HG03558 (cell line): Measurements from ENCODE around the gene HOXC11.

Experiments
- ATAC-seq: cut with Tn5 transposase; IDR thresholded peaks from one replicate; pipeline ENCODE4 v1.9.1; 2021; ENCODE audit warnings: moderate number of reproducible peaks; ENCODE audit not compliant: unreplicated experiment; ENCODE audit errors: extremely low read depth

The HOXC11 gene

DNA sequence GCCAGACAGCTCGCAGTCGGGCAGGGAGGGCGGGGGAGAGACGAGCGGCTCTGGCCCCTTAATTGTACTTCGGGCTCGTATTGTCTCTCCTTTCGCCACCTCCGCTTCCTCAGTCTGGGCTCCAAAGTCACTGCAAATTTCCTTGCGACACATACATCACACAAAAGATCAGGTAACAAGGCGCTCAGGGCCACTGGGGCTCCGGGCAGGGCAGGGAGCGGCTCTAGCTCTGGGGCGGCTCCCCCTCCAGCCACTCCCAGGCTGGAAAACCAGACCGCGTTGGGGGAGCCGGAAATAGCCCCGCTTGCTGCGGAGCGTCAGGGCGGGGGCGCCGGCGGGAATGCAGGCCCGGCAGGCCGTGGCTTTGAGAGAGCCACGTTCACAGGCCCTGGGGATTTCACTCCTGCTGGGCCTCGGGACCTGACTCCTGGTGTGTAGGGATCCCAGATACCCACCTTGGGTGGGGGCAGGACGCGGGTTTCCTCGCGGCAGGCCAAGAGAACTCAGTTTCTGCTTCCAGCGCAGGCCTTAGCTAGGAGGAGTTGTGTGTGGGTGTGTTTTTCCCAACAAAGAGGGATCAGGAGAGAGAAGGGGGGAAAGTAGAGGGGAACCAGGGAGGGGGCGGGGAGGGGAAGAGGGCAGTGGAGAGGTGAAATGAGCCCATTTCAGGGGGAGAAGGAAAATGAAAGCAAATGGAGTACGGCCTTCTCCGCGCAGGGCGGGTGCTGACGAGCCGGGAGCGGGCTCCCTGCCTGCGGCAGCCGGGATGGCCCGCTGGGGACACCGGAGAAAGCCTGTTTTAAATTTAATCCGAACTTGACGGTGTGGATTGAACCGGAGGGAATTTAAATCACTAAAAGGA is 22.7 kb downstream of the HOXC11 start:
- ATAC-seq: no peak

DNA sequence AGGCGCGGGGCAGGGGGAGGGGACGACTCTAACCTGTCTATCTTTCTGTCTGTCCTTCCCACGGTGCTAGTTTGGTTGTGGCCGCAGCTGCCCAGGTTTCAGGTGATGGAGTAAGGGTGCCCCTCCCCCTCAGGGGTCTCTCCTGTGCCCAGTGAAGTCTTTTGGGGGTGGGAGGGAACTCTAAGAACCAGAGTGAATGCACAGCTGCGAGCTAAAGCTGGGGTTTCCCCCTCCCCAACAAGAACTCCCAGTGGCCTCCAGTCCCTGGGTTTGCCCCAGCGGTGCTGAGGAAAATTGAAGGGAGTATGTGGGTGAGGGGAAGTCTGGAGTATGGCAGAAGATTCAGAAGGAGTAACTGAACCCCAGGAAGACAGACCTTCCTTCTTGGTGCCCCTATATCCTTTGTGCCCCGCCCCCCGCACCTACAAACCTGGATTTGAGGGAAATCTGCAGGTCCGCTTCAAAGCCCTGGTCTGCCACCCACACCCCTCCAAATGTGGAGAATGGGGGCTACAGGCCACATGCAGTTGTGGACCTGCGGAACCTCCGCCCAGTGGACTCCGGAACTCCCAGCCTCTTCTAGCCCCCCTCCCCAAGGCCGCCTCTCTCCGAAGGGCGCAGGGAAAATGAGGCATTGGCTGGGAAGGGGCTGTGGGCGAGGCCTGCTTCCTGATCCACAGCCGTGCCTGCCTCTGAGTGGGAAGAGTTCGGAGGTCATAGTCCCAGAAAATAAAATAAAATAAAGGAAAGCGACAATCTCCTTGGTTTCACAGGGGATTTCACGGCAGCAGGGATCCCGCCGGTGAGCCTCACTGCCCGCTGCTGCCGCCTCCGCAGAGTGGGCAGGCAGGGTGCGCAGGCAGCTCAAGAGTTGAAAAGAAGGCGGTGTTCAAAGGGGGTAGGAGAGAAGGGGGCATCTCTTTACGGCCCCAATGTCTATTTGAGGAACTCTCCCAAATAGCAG is 23.6 kb downstream of the HOXC11 start:
- ATAC-seq: no peak

DNA sequence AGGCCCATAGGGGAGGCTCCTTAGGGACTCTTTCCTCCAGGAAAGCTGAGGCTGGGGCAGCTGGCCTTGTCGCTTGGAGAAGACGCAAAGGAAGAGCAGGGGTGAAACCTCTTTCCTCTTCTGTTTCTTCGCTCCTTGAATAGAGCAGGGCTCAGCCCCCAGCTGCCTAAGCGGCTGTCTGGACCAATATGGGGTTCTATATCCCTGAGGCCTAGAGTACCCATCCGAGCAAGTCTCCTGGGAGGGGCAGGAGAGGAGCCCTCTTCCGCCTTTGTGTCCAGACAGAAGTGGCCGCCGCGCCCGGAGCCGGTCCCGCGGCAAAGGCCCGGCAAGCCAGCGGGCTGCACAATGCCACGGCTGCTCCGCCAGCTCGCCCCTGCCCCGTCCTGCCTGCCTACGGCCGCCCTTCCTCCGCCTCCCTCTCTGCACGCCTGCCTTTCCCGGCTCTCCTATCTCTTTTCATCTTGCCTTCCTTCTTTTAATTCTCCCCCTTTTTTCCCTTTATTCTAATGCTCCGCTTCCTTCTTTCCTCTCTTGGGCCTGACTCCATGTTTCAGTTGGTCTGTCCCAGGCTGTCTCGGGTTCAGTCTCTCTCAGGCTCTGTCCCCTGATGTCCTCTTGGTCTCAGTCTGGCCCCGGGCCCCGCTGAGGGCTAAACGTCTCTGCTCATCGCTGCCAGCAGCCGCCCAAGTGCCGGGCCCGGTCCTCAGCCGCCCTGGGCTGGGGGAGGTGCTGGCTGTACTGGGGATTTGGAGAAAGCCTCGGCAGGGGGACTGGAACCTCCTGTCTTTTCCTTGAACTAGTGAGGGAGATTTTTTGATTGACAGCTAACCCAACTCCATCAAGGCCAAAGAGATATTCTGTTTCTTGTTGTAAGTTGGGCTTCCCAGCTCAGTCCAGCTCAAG is 24.5 kb downstream of the HOXC11 start:
- no peak for ATAC-seq

DNA sequence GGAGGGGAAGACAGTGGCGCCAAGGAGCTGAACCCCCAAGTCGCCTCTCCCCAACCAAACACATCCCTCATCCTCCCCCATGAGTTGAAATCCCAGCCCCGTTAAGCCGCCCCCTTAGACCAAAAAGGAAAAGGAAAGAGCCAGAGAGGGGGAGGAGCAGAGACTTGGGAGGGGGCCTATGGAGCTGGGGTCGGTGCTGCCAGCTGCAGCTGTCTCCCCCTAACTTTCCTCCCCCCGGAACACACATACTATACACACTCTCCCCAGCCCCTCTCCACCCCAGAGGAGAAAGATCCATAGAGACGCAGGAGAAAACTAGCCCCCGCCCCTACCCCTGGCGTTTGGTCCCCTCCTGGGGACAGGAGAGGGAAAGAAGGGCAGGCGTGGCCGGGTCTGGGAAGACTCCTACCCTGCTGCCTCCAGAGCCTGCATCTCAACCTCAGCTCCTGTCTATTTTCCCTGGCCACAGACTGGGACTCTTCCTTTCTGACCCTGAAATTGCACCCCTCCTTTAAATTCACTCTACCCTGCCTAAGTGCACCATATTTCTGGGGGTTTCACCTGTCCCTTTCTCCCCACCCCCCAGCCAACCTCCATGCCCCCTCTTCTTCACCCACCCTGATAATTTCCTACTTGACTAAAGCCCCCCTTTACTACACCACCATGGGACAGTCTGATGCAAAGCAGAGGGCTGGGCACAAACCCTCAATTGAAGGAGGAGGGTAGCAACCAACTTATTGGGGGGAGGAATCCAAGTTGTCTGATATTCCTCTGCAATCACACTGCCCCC is 25.4 kb downstream of the HOXC11 start:
- ATAC-seq: no peak

DNA sequence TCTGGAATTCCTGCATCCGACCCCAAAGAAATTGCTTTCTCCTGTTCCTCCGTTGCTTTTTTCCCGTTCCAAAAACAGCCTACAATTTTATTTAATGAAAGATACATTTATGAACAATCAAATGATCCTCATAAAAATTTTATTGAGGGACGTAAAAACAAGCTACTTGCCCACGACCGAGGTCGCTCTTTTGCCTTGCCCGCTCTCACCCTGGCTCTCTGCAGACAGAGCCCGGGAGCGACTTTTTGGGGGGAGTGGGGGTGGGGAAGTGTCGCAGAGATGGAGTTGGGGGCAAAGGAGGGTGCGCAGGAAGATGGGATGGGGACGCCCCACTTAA is 25.9 kb downstream of the HOXC11 start:
- ATAC-seq: no peak

DNA sequence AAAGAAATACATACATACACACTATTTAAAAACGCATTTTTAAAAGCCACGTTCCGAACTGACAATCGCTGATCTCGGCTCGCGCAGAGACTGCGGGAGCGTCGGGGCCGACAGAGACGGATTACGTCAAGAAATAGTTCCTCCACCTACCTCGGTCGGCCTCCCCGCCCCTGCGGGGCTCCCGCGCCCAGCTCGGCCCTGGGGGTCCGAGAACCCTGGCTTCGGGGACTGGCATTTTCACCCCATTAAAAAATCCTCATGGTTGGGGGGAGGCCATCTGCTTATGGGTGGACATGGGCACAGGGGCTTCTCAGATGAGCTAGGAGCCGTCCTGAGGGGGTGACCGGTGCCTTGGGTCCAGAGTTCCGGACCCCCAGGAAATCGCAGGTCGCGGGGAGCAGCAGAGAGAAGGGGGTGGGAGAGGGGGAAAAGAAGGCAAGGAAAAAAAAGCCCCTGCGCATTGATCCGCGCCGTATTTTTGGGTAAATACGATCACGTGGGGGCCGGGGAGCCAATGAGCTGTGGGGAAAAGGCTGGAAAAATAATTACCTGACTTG is 26.7 kb downstream of the HOXC11 start:
- no peak for ATAC-seq

DNA sequence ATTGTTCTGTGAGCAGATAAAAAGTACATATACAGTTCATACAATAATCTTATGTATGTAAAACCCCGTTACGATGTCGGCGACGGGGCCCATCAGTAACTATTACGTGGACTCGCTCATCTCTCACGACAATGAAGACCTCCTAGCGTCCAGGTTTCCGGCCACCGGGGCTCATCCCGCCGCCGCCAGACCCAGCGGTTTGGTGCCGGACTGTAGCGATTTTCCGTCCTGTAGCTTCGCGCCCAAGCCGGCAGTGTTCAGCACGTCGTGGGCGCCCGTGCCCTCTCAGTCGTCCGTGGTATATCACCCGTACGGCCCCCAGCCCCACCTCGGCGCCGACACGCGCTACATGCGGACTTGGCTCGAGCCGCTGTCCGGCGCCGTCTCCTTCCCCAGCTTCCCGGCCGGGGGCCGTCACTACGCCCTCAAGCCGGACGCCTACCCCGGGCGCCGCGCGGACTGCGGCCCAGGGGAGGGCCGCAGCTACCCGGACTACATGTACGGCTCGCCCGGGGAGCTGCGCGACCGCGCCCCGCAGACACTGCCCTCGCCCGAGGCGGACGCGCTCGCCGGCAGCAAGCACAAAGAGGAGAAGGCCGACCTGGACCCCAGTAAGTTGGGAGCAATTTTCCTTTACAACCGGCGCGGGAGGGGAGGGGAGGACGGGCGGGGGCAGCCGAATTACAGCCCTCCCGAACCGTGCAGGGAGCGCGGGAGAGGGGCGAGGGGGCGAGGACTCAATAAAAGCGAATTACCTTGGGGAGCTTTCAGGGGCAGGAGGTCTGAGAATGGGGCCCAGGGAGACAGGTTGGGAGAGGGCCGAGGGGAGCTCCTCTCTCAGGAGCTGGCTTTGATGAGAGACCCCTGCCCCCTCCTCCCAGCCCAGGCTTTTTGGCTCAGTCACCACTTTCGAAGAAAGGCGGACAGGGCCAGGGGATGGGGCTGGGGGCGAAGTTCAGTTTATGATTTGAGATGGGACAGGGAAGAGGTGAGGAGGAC is 27.5 kb downstream of the HOXC11 start, which contains the start of gene HOXC9:
Gene HOXC9, plus strand, starts transcription at position 46 of the 999 bp plus-strand sequence. Its CDS starts 28 bp downstream, at position 74.
- no peak for ATAC-seq

DNA sequence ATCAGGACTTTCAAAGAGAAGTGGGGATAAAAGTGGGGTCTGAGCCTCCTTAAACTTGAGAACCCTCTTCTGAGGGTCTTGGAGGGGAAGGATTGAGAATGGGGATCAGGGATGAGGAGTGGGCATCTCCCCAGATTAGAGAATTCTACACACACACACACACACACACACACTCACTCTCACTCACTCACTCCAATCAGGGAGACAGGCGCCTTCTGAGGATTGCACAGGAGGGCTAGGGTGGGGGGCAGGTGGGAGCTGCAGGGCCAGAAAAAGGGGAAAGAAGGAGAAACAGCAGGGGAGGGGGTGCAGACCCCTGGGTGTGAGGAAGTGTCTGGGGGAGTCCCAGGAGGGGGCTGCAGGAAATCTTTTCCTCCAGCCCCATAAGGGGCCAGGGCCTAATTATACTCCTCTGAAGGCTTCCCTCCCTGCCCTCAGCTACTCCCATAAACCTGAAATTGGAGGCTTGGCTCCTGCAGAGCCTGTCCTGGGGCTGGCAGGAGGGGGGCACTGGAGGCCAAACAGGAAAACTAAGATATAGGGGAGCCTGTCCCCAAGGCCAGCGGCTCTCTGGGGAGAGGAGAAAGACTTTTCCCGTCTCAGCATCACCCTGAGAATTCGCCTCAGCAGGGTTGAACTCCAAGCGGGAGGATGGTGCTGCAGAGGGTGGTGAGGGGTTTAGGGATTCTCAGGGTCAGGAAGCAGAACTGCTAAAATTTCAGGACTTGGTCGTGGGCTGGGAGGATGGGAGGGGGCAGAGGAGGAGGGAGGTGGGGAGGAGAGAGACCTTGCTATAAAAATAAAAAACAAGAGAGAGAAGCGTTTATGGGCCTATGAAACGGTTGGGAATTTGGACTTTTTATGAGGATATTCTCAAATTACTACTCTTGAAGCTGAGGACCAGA is 28.6 kb downstream of the HOXC11 start:
- no peak for ATAC-seq

DNA sequence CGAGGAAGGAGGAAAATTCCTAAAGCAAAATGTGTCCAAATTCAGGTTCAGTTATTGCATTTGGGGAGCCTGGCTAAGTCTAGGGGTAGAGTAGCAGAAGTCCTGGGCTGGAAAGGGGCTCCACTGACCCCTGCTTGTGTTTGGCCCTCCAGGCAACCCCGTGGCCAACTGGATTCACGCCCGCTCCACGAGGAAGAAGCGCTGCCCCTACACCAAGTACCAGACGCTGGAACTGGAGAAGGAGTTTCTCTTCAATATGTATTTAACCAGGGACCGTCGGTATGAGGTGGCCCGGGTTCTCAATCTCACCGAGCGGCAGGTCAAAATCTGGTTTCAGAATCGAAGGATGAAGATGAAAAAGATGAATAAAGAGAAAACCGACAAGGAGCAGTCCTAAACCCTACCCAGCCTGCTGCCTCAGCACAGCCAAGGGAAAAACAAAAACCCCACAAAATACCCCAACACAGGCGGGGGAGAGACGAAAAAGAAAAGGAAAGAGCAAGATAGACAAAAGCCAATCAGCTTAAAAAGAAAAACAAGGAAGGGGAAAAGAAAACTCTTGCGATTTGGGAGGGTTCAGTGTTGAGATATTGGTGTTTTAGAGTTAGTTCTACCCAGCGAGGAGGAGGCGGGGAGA is 29.5 kb downstream of the HOXC11 start:
- no peak for ATAC-seq

DNA sequence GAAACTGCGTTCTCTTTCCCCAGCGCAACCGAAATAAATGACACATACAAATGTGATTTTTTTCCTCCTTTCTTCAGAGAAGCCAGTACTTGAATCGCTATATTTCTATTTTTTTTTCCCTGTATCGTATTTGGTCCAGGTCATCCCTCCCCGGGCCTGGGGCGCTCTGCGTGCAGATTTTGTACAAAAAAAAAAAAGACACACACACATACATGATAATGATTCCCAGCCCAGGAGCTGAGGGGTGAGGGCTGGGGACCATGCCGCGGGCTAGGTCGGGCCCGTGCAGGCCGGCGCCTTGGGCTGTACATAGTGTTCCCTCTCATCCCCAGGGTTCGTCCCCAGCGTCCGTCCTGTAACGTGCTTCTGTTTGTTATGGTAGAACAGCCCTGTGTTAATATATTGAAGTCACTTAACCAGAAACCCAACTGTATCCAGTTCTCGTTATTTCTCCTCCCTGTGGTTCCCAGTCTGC is 30.0 kb downstream of the HOXC11 start:
- no peak for ATAC-seq

DNA sequence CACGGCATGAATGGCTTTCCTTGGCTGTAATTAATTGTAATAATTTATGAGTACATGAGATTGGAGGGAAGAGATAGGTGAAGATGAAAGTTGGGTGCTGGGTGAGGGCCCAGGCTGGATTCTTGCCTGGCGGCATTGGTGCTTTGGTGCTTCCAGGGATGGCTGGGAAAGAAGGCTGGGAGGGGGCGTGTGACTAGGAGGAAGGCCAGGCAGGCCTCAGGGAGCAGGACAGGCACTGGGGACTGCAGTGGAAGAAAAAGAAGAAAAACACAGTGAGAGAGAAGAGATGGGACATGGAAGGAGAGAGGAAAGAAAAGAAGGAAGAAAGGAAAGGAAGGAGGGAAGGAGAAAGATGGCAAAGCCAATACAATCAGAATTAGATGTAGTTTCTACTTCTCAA is 30.7 kb downstream of the HOXC11 start:
- no peak for ATAC-seq

DNA sequence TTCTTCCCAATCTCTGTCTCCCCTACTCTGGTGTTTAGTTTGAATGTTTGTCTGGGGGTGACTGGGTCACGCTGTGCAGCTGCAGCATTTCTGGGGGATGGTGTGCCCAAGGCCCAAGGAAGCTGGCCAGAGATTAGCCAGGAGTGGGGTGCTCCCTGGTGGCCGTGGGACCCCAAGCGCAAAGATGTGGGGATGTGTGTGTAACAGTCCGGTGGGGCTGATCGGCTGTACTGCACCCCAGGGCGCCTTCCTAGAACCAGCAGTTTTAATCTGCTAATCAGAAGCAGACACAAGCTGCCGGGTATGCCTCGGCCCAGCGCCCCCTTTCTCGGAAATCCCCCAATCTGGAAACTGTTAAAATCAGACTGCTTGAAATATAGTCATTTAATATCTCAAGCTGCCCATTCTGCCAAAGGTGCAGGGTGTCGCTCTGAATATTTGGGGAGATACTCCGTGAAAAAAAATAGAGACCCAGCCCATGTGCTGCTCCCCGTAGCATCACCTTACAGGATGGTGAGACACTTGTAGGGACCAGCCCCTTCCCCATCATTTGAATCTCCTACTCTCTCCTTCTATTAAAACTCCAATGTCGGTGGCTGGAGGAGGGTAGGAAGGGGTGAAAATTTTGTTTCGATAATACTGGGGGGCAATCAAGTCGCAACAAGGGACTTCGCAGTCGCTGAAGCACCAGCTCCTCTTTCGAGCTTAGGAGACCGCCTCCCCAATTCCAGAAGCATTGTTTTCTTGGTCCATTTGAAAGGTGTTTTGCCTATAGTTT is 31.3 kb downstream of the HOXC11 start:
- no peak for ATAC-seq

DNA sequence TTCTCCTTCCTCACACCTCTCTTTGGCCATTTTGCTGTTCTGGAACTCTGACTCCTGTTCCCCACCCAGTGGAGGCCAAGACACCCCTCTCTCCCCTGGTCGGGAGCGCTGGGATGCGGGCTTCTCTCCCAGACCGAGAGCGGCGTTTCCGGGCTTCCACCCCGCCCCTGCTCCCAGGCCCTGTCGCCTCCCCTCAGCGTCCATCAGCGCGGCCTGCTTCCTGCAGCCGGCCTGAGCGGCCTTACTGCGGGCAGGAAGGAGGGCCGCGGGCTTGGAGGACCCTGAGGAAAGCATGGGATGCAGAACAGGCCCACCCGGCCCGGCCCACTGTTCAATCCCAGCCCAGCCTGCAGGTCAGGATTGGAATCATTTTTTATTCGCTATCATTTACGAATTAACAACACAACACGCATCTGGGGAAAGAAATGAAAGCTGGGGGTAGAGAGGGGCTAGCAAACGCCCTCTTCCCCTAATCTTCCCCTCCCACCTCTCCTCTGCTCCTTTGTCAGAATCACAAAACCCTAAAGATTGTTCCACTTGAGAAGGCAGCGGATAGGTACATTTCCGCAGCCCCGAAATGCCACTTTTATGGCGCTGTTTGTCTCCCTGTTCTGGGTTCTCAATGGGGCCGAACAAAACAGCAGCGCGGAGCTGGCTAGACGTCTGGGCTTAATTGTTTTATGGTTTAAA is 32.1 kb downstream of the HOXC11 start:
- no peak for ATAC-seq

DNA sequence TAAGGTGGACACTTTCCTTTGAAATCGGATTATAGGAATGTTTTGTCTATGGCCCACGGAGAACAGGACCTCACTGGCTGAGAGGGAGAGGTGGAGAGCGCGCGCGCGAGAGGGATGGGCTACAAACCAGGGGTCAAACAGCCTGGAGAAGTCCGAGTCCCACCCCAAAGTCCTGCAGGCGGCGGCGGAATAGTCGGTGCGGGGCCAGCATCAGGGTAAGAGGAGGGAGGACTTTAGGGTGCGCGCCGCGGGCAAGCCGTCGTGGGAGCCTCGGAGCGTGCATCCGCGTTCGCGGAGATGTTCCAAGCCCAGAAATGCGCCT is 32.6 kb downstream of the HOXC11 start:
- no peak for ATAC-seq

DNA sequence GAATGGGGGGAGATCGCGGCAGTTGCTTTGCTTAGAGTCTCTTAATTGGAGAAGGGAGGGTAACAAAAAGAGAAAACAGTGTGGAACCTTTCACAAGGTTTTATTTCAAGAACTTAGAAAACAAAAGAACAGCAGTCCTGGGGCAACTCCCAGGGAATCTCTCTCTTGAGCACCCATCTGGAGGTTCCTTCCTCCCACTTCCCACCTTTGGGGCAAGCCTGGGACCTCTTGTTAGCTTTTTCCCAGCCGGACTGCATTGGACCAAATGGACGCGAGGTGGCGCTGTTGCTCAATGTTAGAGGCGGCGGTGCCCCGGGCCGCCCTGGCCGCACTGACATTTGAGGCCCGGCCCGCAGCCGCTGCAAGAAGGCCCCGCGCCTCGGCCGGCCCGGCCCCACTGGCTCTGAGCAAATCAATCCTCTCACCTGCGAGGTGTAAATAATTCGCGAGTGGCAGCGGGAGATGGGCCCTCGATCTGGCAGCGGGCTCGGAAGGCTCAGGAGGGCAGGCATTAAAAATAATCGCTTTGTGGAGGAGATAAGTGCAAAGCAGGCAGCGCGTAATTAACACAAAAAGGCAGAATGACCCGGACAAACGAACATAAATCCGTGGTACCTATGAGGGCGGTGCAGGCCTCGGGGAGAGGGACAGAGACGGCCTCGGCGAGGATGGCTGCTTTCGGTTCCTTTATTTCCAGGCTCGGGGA is 33.1 kb downstream of the HOXC11 start:
- ATAC-seq: no peak
